H1 (cell line): ENCODE measurements around the gene CST5.
"Not testable (repeated sequence)": the region's sequence is repeated elsewhere in the genome, so short reads cannot be mapped to it uniquely, and the experiment has no call there.

Source experiments
- ASH2L ChIP-seq: fragments of 200-600, 300-600 bp; sonication (generic); IDR thresholded peaks from one replicate; pipeline ENCODE4 v1.7.1; 2017; ENCODE audit warnings: low read length
- CBX5 ChIP-seq: fragments of 300-800, 300-1000 bp; sonication (generic); IDR thresholded peaks from 2 replicates; pipeline ENCODE4 v1.7.1; 2016; ENCODE audit warnings: antibody characterized with exemption, low read length, low read depth
- CHD1 ChIP-seq: IDR thresholded peaks from 2 replicates; pipeline ENCODE4 v1.6.1; 2012; ENCODE audit warnings: low read depth, low read length, improper control_type of control experiment
- CHD2 ChIP-seq: IDR thresholded peaks from 2 replicates; pipeline ENCODE4 v1.6.1; 2012; ENCODE audit warnings: low read length, improper control_type of control experiment
- CHD7 ChIP-seq: fragments of 300-600 bp; sonication (generic); IDR thresholded peaks from 2 replicates; pipeline ENCODE4 v1.7.1; 2012; ENCODE audit warnings: low read length, moderate library complexity, mild to moderate bottlenecking, inconsistent platforms; ENCODE audit not compliant: insufficient replicate concordance
- CTCF ChIP-seq, 3 experiments: IDR thresholded peaks; 1 replicate in 2 of 3; 2 replicates in 1 of 3; pipeline versions ENCODE4 v1.5.1 to v1.6.1; 2011; ENCODE audit warnings: low read length in 3 of 3, mild to moderate bottlenecking in 3 of 3, inconsistent platforms in 2 of 3, low read depth in 1 of 3, moderate library complexity in 1 of 3; ENCODE audit not compliant: insufficient read depth in 1 of 3; ENCODE audit errors: control extremely low read depth in 1 of 3
- EZH2 ChIP-seq: fragments of 200-600 bp; sonication (generic); IDR thresholded peaks from 2 replicates; pipeline ENCODE4 v1.7.1; 2012; ENCODE audit warnings: low read depth, mild to moderate bottlenecking, moderate library complexity, low read length, inconsistent platforms; ENCODE audit not compliant: severe bottlenecking
- MAFK ChIP-seq: IDR thresholded peaks from 2 replicates; pipeline ENCODE4 v1.6.1; 2012; ENCODE audit warnings: low read depth, mild to moderate bottlenecking, improper control_type of control experiment, low read length
- POLR2A ChIP-seq, 2 experiments: IDR thresholded peaks; 1 replicate in 1 of 2; 2 replicates in 1 of 2; pipeline ENCODE4 v1.6.1; 2011; ENCODE audit warnings: low read depth in 2 of 2, low read length in 2 of 2, mild to moderate bottlenecking in 2 of 2; ENCODE audit errors: control extremely low read depth in 1 of 2
- SIX5 ChIP-seq: IDR thresholded peaks from 2 replicates; pipeline ENCODE4 v1.6.1; 2011; ENCODE audit warnings: mild to moderate bottlenecking, low read depth, low read length
- SUZ12 ChIP-seq: fragments of 200-600 bp; sonication (generic); IDR thresholded peaks from 2 replicates; pipeline ENCODE4 v1.6.1; 2012; ENCODE audit warnings: mild to moderate bottlenecking, inconsistent platforms, low read length, moderate library complexity, mixed read lengths
- TEAD4 ChIP-seq: IDR thresholded peaks from 2 replicates; pipeline ENCODE4 v1.6.1; 2012; ENCODE audit warnings: low read depth, low read length, inconsistent platforms, mixed read lengths
- USF2 ChIP-seq: IDR thresholded peaks from 2 replicates; pipeline ENCODE4 v1.6.1; 2011; ENCODE audit warnings: low read length, improper control_type of control experiment

GRCh38 chr20:23914469-23914868, 34.9 kb upstream of the CST5 start:
- TF ChIP-seq SIX5; CTCF (IDR thresholded peaks at IDR 0.05; ENCODE audit: control extremely low read depth in 1 of 3, insufficient read depth in 1 of 3, low read depth in 1 of 3, low read length in 3 of 3); CBX5; EZH2; CHD1; TEAD4; ASH2L; POLR2A (IDR thresholded peaks at IDR 0.05; ENCODE audit: control extremely low read depth in 1 of 2, low read depth in 2 of 2, low read length in 2 of 2); SUZ12; USF2; MAFK; CHD2; CHD7: not testable (repeated sequence)
